ENCODE data around the gene ADCYAP1R1.

ADCYAP1R1 gene

GRCh38 chr7:31069860-31070555 lies 17.9 kb downstream of the ADCYAP1R1 start:
- no peak for DNase-seq

GRCh38 chr7:31070991-31071644 lies 19.0 kb downstream of the ADCYAP1R1 start:
- no peak for DNase-seq

- no peak for DNase-seq
Measured at GRCh38 chr7:31071645-31072029, 19.5 kb downstream of the ADCYAP1R1 start.

- DNase-seq = no peak
Measured at GRCh38 chr7:31073326-31074119, 21.4 kb downstream of the ADCYAP1R1 start.

GRCh38 chr7:31074120-31074383 lies 21.9 kb downstream of the ADCYAP1R1 start:
- DNase-seq = no peak

GRCh38 chr7:31074403-31075085 lies 22.4 kb downstream of the ADCYAP1R1 start:
- no peak for DNase-seq

- no peak for DNase-seq
Measured at GRCh38 chr7:31075086-31075405, 22.9 kb downstream of the ADCYAP1R1 start.

GRCh38 chr7:31076051-31076450 lies 23.9 kb downstream of the ADCYAP1R1 start:
- no peak for DNase-seq

GRCh38 chr7:31076641-31077310 lies 24.7 kb downstream of the ADCYAP1R1 start:
- no peak for DNase-seq

GRCh38 chr7:31077484-31078362 lies 25.6 kb downstream of the ADCYAP1R1 start:
- DNase-seq = no peak

GRCh38 chr7:31078363-31078990 lies 26.4 kb downstream of the ADCYAP1R1 start:
- DNase-seq = no peak

- no peak for DNase-seq
Measured at GRCh38 chr7:31079126-31079823, 27.2 kb downstream of the ADCYAP1R1 start.

GRCh38 chr7:31079824-31080511 lies 27.9 kb downstream of the ADCYAP1R1 start:
- DNase-seq = no peak

GRCh38 chr7:31080763-31081162 lies 28.7 kb downstream of the ADCYAP1R1 start:
- no peak for DNase-seq

GRCh38 chr7:31082017-31082416 lies 29.9 kb downstream of the ADCYAP1R1 start:
- no peak for DNase-seq

- DNase-seq = no peak
Measured at GRCh38 chr7:31082447-31082846, 30.3 kb downstream of the ADCYAP1R1 start.

- no peak for DNase-seq
Measured at GRCh38 chr7:31083210-31083786, 31.2 kb downstream of the ADCYAP1R1 start.

GRCh38 chr7:31084226-31084625 lies 32.1 kb downstream of the ADCYAP1R1 start:
- no peak for DNase-seq

- DNase-seq = no peak
Measured at GRCh38 chr7:31087351-31087750, 35.2 kb downstream of the ADCYAP1R1 start.

- DNase-seq = no peak
Measured at GRCh38 chr7:31091924-31092434, 39.9 kb downstream of the ADCYAP1R1 start.
